Left lung (tissue), 10 donors: ENCODE measurements around the gene AMDHD2. TPM values are rescaled to one million over a fixed set of nuclear protein-coding genes. Genes with fewer than 3 reads are reported as not detected.
"Not testable (repeated sequence)": the region's sequence is repeated elsewhere in the genome, so short reads cannot be mapped to it uniquely, and the experiment has no call there.

Experiments used
- ATAC-seq: fragments of 200-7000 bp; cut with Tn5 transposase; one replicate; pipeline ENCODE4 v1.9.1; 2020; ENCODE audit warnings: moderate library complexity
- DNase-seq, 4 donors: peaks; one replicate each; pipeline ENCODE4 v3.0.0-alpha.2; 2013 to 2020
- H3K27ac ChIP-seq, 2 donors: fragments of 200-600 bp; sonication (generic) in 1 of 2; one replicate each; pipeline versions ENCODE4 v1.5.0 to v1.8.0; 2020 to 2021
- H3K27me3 ChIP-seq, 2 donors: fragments of 200-600 bp; sonication (generic) in 1 of 2; one replicate each; pipeline versions ENCODE4 v1.5.0 to v1.8.0; 2020 to 2021
- H3K36me3 ChIP-seq, 2 donors: fragments of 200-600 bp; sonication (generic) in 1 of 2; one replicate each; pipeline versions ENCODE4 v1.5.0 to v1.8.0; 2020 to 2021
- H3K4me1 ChIP-seq, 2 donors: fragments of 200-600 bp; one replicate each; pipeline ENCODE4 v1.8.0; 2021
- H3K4me3 ChIP-seq, 2 donors: fragments of 200-600 bp; sonication (generic) in 1 of 2; one replicate each; pipeline versions ENCODE4 v1.5.0 to v1.8.0; 2020 to 2021; ENCODE audit warnings: mild to moderate bottlenecking in 1 of 2
- H3K9me3 ChIP-seq, 2 donors: fragments of 200-600 bp; sonication (generic) in 1 of 2; one replicate each; pipeline versions ENCODE4 v1.5.0 to v1.8.0; 2020 to 2021
- CTCF ChIP-seq, 2 donors: fragments of 200-600 bp; sonication (generic) in 1 of 2; IDR thresholded peaks; one replicate each; pipeline versions ENCODE4 v1.5.0 to v1.8.0; 2021; ENCODE audit warnings: antibody characterized with exemption in 2 of 2
- intact Hi-C, 2 donors: fragments of 100-400 bp; cut with DNase I; formaldehyde crosslinking; loops; one replicate each; pipeline versions ENCODE4 v1.11.2 to v1.14.2; 2022
- polyA plus RNA-seq, 6 donors: library from polyadenylated mRNA; unstranded; fragments of 120-200 nt; gene quantifications; one replicate each; pipeline ENCODE4 v1.2.1, GENCODE V29; 2013; ENCODE audit not compliant: insufficient read length in 6 of 6
- total RNA-seq, 2 donors: library from RNA; stranded (reverse); fragmentation: NEBNext Ultra II Directional; extraction: Animal tissue kit (Norgen Biotek cat#: 25700); gene quantifications; one replicate each; pipeline ENCODE4 v1.2.1, GENCODE V29; 2021
- donor health status: DM: no; HTN: yes; CAD: no.
- donor health status: DM: no; HTN: no; CAD: no.

Gene AMDHD2
- total and polyA plus RNA-seq, 8 donors, result 13.4 to 62.4 (median 17.4) TPM

- intact Hi-C loops, result no loop called here
- no peak for DNase-seq
- Histone ChIP-seq H3K4me3 (peak within 1 kb of the TSS; percentile 48 to 56), H3K27ac (peak within 1 kb of the TSS; percentile 93 to 98), H3K4me1 (peaks cover 2 to 50% of the 10 kb centered on the region in 2 donors), H3K27me3 (no peaks in the 10 kb centered on the region), H3K9me3 (no peaks in the 10 kb centered on the region), H3K36me3 (peaks cover 0 to 46% of the 10 kb centered on the region in 2 donors)
- peak; percentile 2 for ATAC-seq
- TF ChIP-seq CTCF (IDR thresholded peaks at IDR 0.05), result no peak
Observed at GRCh38 chr16:2531371-2531695, 11.2 kb downstream of the AMDHD2 start, which contains the start of gene CEMP1. CEMP1 (minus strand) TSS chr16:2531408; CDS start chr16:2531073, 335 bp downstream.

- peak; percentile 94 for ATAC-seq
- Histone ChIP-seq H3K4me3 (peak overlapping the region; percentile 48 to 56), H3K36me3 (peaks cover 0 to 40% of the 10 kb centered on the region in 2 donors), H3K4me1 (peaks cover 2 to 56% of the 10 kb centered on the region in 2 donors), H3K27me3 (no peaks in the 10 kb centered on the region), H3K9me3 (no peaks in the 10 kb centered on the region), H3K27ac (peak overlapping the region; percentile 93 to 98)
- peak; percentile 95 to 100 (median 99) for DNase-seq
- intact Hi-C loops, result no loop called here
- TF ChIP-seq CTCF (IDR thresholded peaks at IDR 0.05), result no peak
Observed at GRCh38 chr16:2531696-2532493, 11.7 kb downstream of the AMDHD2 start.

GRCh38 chr16:2532494-2533141, 12.4 kb downstream of the AMDHD2 start:
- peaks cover 2 to 59% of the 10 kb centered on the region in 2 donors for H3K4me1 ChIP-seq
- H3K27me3 ChIP-seq, result no peaks in the 10 kb centered on the region
- no peaks in the 10 kb centered on the region for H3K9me3 ChIP-seq
- peak overlapping the region; percentile 93 to 98 for H3K27ac ChIP-seq
- H3K4me3 ChIP-seq, result peak overlapping the region; percentile 48 to 56
- ATAC-seq, result peak; percentile 60
- TF ChIP-seq CTCF (IDR thresholded peaks at IDR 0.05), result no peak
- intact Hi-C loops, result no loop called here
- DNase-seq, result peak; percentile 56 to 89 (median 82)
- peaks cover 0 to 33% of the 10 kb centered on the region in 2 donors for H3K36me3 ChIP-seq

GRCh38 chr16:2533142-2533755, 13.1 kb downstream of the AMDHD2 start:
- H3K27ac ChIP-seq, result peak overlapping the region; percentile 93 to 98
- H3K27me3 ChIP-seq, H3K9me3 ChIP-seq, intact Hi-C loops, ATAC-seq: not testable (repeated sequence)
- peak overlapping the region; percentile 48 to 56 for H3K4me3 ChIP-seq
- H3K4me1 ChIP-seq, result peaks cover 2 to 59% of the 10 kb centered on the region in 2 donors
- DNase-seq, result peak in 1 of 4 donors; percentile 21
- peaks cover 0 to 27% of the 10 kb centered on the region in 2 donors for H3K36me3 ChIP-seq

GRCh38 chr16:2533912-2534311, 13.7 kb downstream of the AMDHD2 start:
- no peak overlapping the region for H3K27ac ChIP-seq
- DNase-seq, result peak in 1 of 4 donors; percentile 50
- intact Hi-C loops, result no loop called here

GRCh38 chr16:2534335-2534734, 14.2 kb downstream of the AMDHD2 start:
- H3K27ac ChIP-seq, H3K9me3 ChIP-seq, intact Hi-C loops, ATAC-seq, H3K27me3 ChIP-seq, DNase-seq, H3K4me3 ChIP-seq: not testable (repeated sequence)
- peaks cover 8 to 68% of the 10 kb centered on the region in 2 donors for H3K4me1 ChIP-seq
- peaks cover 0 to 16% of the 10 kb centered on the region in 2 donors for H3K36me3 ChIP-seq

More at GRCh38 chr16:2533912-2534311, 13.7 kb downstream of the AMDHD2 start:
- Histone ChIP-seq H3K4me3 (no peak overlapping the region), H3K4me1 (peaks cover 4 to 64% of the 10 kb centered on the region in 2 donors), H3K36me3 (peaks cover 0 to 20% of the 10 kb centered on the region in 2 donors), H3K27me3 (no peaks in the 10 kb centered on the region), H3K9me3 (no peaks in the 10 kb centered on the region)
- TF ChIP-seq CTCF (IDR thresholded peaks at IDR 0.05), result no peak
- no peak for ATAC-seq
